Measurements from ENCODE around the gene DCUN1D1. TPM values are rescaled to one million over a fixed set of nuclear protein-coding genes. Genes with fewer than 3 reads are reported as not detected.

The DCUN1D1 gene
- total RNA-seq, 4 donors from 2014 or later = 31.1 to 41.1 (median 34.0) TPM

GRCh38 chr3:182891364-182891763 lies 89.0 kb downstream of the DCUN1D1 start:
- TF ChIP-seq EP300 (IDR thresholded peaks at IDR 0.05) (no peak), CTCF (IDR thresholded peaks at IDR 0.05) (no peak), POLR2AphosphoS5 (IDR thresholded peaks at IDR 0.05) (no peak), POLR2A (IDR thresholded peaks at IDR 0.05; ENCODE audit: low read depth) (no peak)
- peaks cover 0 to 6% (median 0%) of the 10 kb centered on the region in 4 donors for H3K4me1 ChIP-seq
- no peaks in the 10 kb centered on the region for H3K27me3 ChIP-seq
- peaks cover 12 to 65% (median 44%) of the 10 kb centered on the region in 4 donors for H3K36me3 ChIP-seq
- H3K27ac ChIP-seq (replicated peaks in 1 of 4) = no peak overlapping the region
- intact Hi-C loops (cut with DNase I) = no loop called here
- WGBS = 93% methylated on average over 1 of the region's 1 CpG
- no peaks in the 10 kb centered on the region for H3K9me3 ChIP-seq
- H3K4me3 ChIP-seq = no peak overlapping the region
- no peak for DNase-seq (ENCODE audit: extremely low spot score)

GRCh38 chr3:182889948-182890629 lies 90.2 kb downstream of the DCUN1D1 start:
- intact Hi-C loops (cut with DNase I) = no loop called here
- Histone ChIP-seq H3K4me3 (no peak overlapping the region), H3K27ac (replicated peaks in 1 of 4) (no peak overlapping the region), H3K27me3 (no peaks in the 10 kb centered on the region), H3K36me3 (peaks cover 12 to 73% (median 44%) of the 10 kb centered on the region in 4 donors), H3K9me3 (no peaks in the 10 kb centered on the region), H3K4me1 (no peaks in the 10 kb centered on the region)
- DNase-seq (ENCODE audit: extremely low spot score) = no peak
- 94% methylated on average over 3 of the region's 3 CpGs for WGBS
- TF ChIP-seq POLR2A (IDR thresholded peaks at IDR 0.05; ENCODE audit: low read depth) = no peak
- no peak for TF ChIP-seq CTCF (IDR thresholded peaks at IDR 0.05)
- TF ChIP-seq EP300 (IDR thresholded peaks at IDR 0.05) = no peak
- no peak for TF ChIP-seq POLR2AphosphoS5 (IDR thresholded peaks at IDR 0.05)

Other genes starting within 250 kb of the DCUN1D1 start
- 10 to 100 TPM; 45.8 to 61.3 (median 49.4) TPM for gene ATP11B, start 187.0 kb downstream of the DCUN1D1 start, total RNA-seq
- gene MCCC1, start 119.0 kb upstream of the DCUN1D1 start, total RNA-seq = 10 to 100 TPM; 26.4 to 37.3 (median 27.8) TPM
- under 1 TPM in 3 of 4 donors, not detected in 1; under 0.01 to 0.40 (median 0.32) TPM for gene LAMP3, start 182.2 kb upstream of the DCUN1D1 start, total RNA-seq

All from esophagus muscularis mucosa (tissue), 4 donors.